Endodermal cell (in vitro differentiated cells): Measurements from ENCODE around the gene PRDM16. TPM values are rescaled to one million over a fixed set of nuclear protein-coding genes. Genes with fewer than 3 reads are reported as not detected.

ENCODE experiments used
- DNase-seq: peaks from one replicate; pipeline ENCODE4 v3.0.0-alpha.2; 2017
- H3K27ac ChIP-seq: 2 replicates; pipeline ENCODE4 v1.5.1; 2013; ENCODE audit warnings: mild to moderate bottlenecking, low read depth, low read length, moderate library complexity
- H3K27me3 ChIP-seq: 2 replicates; pipeline ENCODE4 v1.6.1; 2013; ENCODE audit warnings: mild to moderate bottlenecking, low read length, moderate library complexity; ENCODE audit not compliant: insufficient read depth, control insufficient read depth, poor library complexity, severe bottlenecking
- H3K36me3 ChIP-seq: 2 replicates; pipeline ENCODE4 v1.7.0; 2013; ENCODE audit warnings: mild to moderate bottlenecking, low read length, moderate library complexity; ENCODE audit not compliant: control insufficient read depth, insufficient read depth
- H3K4me1 ChIP-seq: one replicate; pipeline ENCODE4 v1.7.0; 2013; ENCODE audit warnings: low read length; ENCODE audit not compliant: control insufficient read depth, insufficient read depth
- H3K4me3 ChIP-seq: 2 replicates; pipeline ENCODE4 v1.5.1; 2013; ENCODE audit warnings: mild to moderate bottlenecking, low read length, moderate library complexity
- H3K9ac ChIP-seq: 2 replicates; pipeline ENCODE4 v1.6.1; 2013; ENCODE audit warnings: mild to moderate bottlenecking, low read length, moderate library complexity; ENCODE audit not compliant: poor library complexity, severe bottlenecking; ENCODE audit errors: extremely low read depth
- H3K9me3 ChIP-seq: 2 replicates; pipeline ENCODE4 v1.6.1; 2013; ENCODE audit warnings: mild to moderate bottlenecking, low read length, moderate library complexity; ENCODE audit not compliant: control insufficient read depth
- H3K27ac Mint-ChIP-seq: 2 replicates; pipeline ENCODE4 v1.8.0; 2020; ENCODE audit warnings: mixed read lengths
- H3K27me3 Mint-ChIP-seq: 2 replicates; pipeline ENCODE4 v1.8.0; 2021; ENCODE audit warnings: mild to moderate bottlenecking, mixed read lengths; ENCODE audit not compliant: insufficient read depth
- H3K36me3 Mint-ChIP-seq: 2 replicates; pipeline ENCODE4 v1.8.0; 2020; ENCODE audit warnings: low read depth, mixed read lengths
- H3K4me1 Mint-ChIP-seq: 2 replicates; pipeline ENCODE4 v1.8.0; 2020; ENCODE audit warnings: mixed read lengths
- H3K4me3 Mint-ChIP-seq: 2 replicates; pipeline ENCODE4 v1.8.0; 2020; ENCODE audit warnings: mild to moderate bottlenecking, moderate library complexity, mixed read lengths
- H3K9me3 Mint-ChIP-seq: 2 replicates; pipeline ENCODE4 v1.8.0; 2020; ENCODE audit warnings: mild to moderate bottlenecking, mixed read lengths
- WGBS, 2 experiments: methylation state at CpG; one replicate each; pipeline versions ENCODE4 v1.1.5 to v1.1.7; 2013; ENCODE audit warnings: missing lambda C conversion rate in 2 of 2, mixed read lengths in 1 of 2; ENCODE audit not compliant: insufficient coverage in 1 of 2, insufficient read length in 1 of 2; 5-methylcytosine and 5-hydroxymethylcytosine counted together
- total RNA-seq, 2 donors: library from RNA; stranded (reverse); fragmentation: NEBNext Ultra II Directional in 1 of 2; extraction: Animal tissue kit (Norgen Biotek cat#: 25700) in 1 of 2; gene quantifications; 2 replicates in 1 of 2; 3 replicates in 1 of 2; pipeline ENCODE4 v1.2.1, GENCODE V29; 2021
- TF ChIP-seq, protein P1 (sequence below): fragments of 200-600 bp; sonication (generic); conservative IDR thresholded peaks from 2 replicates; pipeline ENCODE4 v1.5.0; 2021; ENCODE audit warnings: antibody characterized with exemption, mild to moderate bottlenecking

The PRDM16 gene
- total RNA-seq, 2 donors from 2014 or later: 2.1 to 4.0 TPM

DNA sequence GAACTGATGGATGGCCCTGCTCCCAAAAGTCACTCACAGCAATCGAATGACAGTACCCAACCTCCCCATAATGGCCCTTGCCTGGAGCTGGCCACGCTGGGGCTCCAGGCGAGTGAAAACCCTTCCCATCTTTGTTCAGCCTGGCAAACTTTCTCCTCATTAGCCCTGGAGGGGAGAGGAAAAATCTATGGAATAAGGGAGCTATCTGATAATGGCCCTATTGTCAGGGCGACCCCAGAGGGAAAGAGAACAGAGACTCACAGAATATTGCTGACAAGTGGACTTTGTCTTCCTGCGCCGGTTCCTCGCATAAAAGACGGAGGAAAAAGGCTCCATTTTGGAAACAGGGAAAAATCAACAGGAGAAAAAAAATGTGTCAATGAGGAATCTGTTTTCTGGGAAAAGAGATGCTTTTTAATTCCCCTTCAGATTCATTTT is 372.4 kb downstream of the PRDM16 start:
- Mint-ChIP-seq H3K9me3 (no peaks in the 10 kb centered on the region), H3K36me3 (no peaks in the 10 kb centered on the region), H3K27me3 (no peaks in the 10 kb centered on the region), H3K27ac (no peak overlapping the region), H3K4me1 (peaks cover 13% of the 10 kb centered on the region), H3K4me3 (no peak overlapping the region)
- Histone ChIP-seq H3K4me1 (no peaks in the 10 kb centered on the region), H3K27me3 (no peaks in the 10 kb centered on the region), H3K4me3 (no peak overlapping the region), H3K36me3 (no peaks in the 10 kb centered on the region), H3K9me3 (no peaks in the 10 kb centered on the region), H3K9ac (no peak overlapping the region), H3K27ac (peak overlapping the region; percentile 78)
- WGBS, 2 experiments: 64 to 88% methylated on average over 5 to 8 of the region's 8 CpGs
- no peak for DNase-seq
- TF ChIP-seq, protein P1, sequence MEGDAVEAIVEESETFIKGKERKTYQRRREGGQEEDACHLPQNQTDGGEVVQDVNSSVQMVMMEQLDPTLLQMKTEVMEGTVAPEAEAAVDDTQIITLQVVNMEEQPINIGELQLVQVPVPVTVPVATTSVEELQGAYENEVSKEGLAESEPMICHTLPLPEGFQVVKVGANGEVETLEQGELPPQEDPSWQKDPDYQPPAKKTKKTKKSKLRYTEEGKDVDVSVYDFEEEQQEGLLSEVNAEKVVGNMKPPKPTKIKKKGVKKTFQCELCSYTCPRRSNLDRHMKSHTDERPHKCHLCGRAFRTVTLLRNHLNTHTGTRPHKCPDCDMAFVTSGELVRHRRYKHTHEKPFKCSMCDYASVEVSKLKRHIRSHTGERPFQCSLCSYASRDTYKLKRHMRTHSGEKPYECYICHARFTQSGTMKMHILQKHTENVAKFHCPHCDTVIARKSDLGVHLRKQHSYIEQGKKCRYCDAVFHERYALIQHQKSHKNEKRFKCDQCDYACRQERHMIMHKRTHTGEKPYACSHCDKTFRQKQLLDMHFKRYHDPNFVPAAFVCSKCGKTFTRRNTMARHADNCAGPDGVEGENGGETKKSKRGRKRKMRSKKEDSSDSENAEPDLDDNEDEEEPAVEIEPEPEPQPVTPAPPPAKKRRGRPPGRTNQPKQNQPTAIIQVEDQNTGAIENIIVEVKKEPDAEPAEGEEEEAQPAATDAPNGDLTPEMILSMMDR: no peak

DNA sequence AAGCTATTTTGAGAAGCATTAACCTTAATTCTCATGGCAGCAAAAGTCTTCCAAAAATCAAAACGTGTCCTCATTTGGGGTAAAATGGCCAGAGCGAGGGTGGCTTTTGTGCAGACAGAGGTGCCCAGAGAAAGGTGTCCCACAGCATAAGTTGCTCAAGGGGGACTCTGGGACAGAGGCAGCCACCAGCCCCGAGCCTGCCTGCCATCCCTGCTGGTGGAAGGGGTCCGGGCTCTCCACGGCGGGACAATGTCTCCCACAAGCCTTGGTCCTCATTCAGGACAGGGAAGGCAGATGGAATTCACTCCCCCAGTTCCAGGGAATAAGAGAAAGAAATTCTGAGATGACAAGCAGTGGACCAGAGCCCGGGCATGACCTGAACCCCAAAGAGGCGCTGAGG is 372.9 kb downstream of the PRDM16 start:
- no peak overlapping the region for H3K4me3 Mint-ChIP-seq
- TF ChIP-seq, protein P1: no peak
- H3K4me1 Mint-ChIP-seq: peaks cover 13% of the 10 kb centered on the region
- no peak for DNase-seq
- H3K27ac Mint-ChIP-seq: no peak overlapping the region
- Histone ChIP-seq H3K4me1 (no peaks in the 10 kb centered on the region), H3K4me3 (no peak overlapping the region), H3K9me3 (no peaks in the 10 kb centered on the region), H3K27ac (peak overlapping the region; percentile 78), H3K27me3 (no peaks in the 10 kb centered on the region), H3K36me3 (no peaks in the 10 kb centered on the region), H3K9ac (no peak overlapping the region)
- no peaks in the 10 kb centered on the region for H3K9me3 Mint-ChIP-seq
- no peaks in the 10 kb centered on the region for H3K36me3 Mint-ChIP-seq
- no peaks in the 10 kb centered on the region for H3K27me3 Mint-ChIP-seq
- whole genome bisulfite sequencing, 2 experiments: 91 to 94% methylated on average over 8 of the region's 8 CpGs

DNA sequence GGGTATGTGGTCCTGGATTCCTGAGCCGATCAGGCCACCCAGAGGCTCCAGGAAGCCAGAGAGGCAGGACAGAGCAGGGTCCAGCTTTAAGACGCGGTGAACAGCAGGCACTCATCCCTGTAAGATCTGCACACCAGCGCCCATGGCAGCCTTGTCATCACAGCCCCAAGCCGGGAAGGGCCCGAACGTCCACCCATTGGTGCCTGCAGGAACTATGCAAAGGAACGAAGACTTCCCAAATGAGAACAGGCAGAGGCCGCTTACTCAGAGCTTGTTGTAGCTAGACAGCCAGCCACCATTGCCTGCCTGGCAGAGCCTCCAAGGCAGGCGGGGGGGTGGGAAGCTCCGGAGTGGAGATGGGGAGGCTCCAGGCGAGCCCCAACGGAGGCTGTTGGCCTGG is 373.3 kb downstream of the PRDM16 start:
- no peak overlapping the region for H3K27ac ChIP-seq
- Mint-ChIP-seq H3K27ac (no peak overlapping the region), H3K36me3 (no peaks in the 10 kb centered on the region), H3K4me1 (peaks cover 13% of the 10 kb centered on the region), H3K4me3 (no peak overlapping the region), H3K9me3 (no peaks in the 10 kb centered on the region), H3K27me3 (no peaks in the 10 kb centered on the region)
- TF ChIP-seq, protein P1: no peak
- no peak overlapping the region for H3K4me3 ChIP-seq
- no peak overlapping the region for H3K9ac ChIP-seq
- no peak for DNase-seq
- no peaks in the 10 kb centered on the region for H3K27me3 ChIP-seq
- H3K4me1 ChIP-seq: no peaks in the 10 kb centered on the region
- WGBS, 2 experiments: 84 to 86% methylated on average over 11 to 13 of the region's 13 CpGs
- H3K36me3 ChIP-seq: no peaks in the 10 kb centered on the region
- no peaks in the 10 kb centered on the region for H3K9me3 ChIP-seq
